OCI-M2 (cell line): Measurements from ENCODE around the gene NME4.
"Not testable (repeated sequence)": the region's sequence is repeated elsewhere in the genome, so short reads cannot be mapped to it uniquely, and the experiment has no call there.

Experiments used
- DNase-seq: peaks from one replicate; lab custom pipeline; 2025; ENCODE audit not compliant: unreplicated experiment; lab: John Stamatoyannopoulos, UW

NME4 gene

GRCh38 chr16:396199-396598 lies 800 bp upstream of the NME4 start:
- no peak for DNase-seq

GRCh38 chr16:396605-397004 lies 394 bp upstream of the NME4 start:
- DNase-seq: no peak

- DNase-seq: no peak
Measured at GRCh38 chr16:397736-398332, 835 bp downstream of the NME4 start.

GRCh38 chr16:398561-399339 lies 1.8 kb downstream of the NME4 start:
- DNase-seq: no peak

- DNase-seq: no peak
Measured at GRCh38 chr16:399340-400019, 2.5 kb downstream of the NME4 start.

GRCh38 chr16:400061-400591 lies 3.1 kb downstream of the NME4 start:
- no peak for DNase-seq

- no peak for DNase-seq
Measured at GRCh38 chr16:401468-402348, 4.7 kb downstream of the NME4 start, which contains the start of gene DECR2. DECR2 (plus strand) TSS chr16:401885; CDS start chr16:401964, 79 bp downstream.

- DNase-seq: no peak
Measured at GRCh38 chr16:404971-405486, 8.0 kb downstream of the NME4 start.

GRCh38 chr16:405548-406506 lies 8.8 kb downstream of the NME4 start:
- DNase-seq: no peak

- no peak for DNase-seq
Measured at GRCh38 chr16:407253-407652, 10.3 kb downstream of the NME4 start.

GRCh38 chr16:410516-411178 lies 13.6 kb downstream of the NME4 start:
- no peak for DNase-seq

GRCh38 chr16:411576-412265 lies 14.7 kb downstream of the NME4 start:
- DNase-seq: no peak

GRCh38 chr16:414395-415169 lies 17.6 kb downstream of the NME4 start:
- no peak for DNase-seq

- not testable (repeated sequence) for DNase-seq
Measured at GRCh38 chr16:415170-415498, 18.1 kb downstream of the NME4 start.

- DNase-seq: not testable (repeated sequence)
Measured at GRCh38 chr16:422179-422578, 25.2 kb downstream of the NME4 start.

- no peak for DNase-seq
Measured at GRCh38 chr16:424033-424622, 27.1 kb downstream of the NME4 start.

- no peak for DNase-seq
Measured at GRCh38 chr16:424623-425081, 27.7 kb downstream of the NME4 start.
